Panc1 (cell line): Measurements from ENCODE around the gene HTR4. TPM values are rescaled to one million over a fixed set of nuclear protein-coding genes. Genes with fewer than 3 reads are reported as not detected.

Experiments
- ATAC-seq: fragments of 200-7000 bp; cut with Tn5 transposase; 2 replicates; pipeline ENCODE4 v1.9.1; 2020; ENCODE audit warnings: mild to moderate bottlenecking, moderate library complexity
- BruUV-seq: library from RNA; stranded (reverse); fragments of 400-500 nt; replicated peaks from 2 replicates; lab custom pipeline; 2021; lab: Mats Ljungman, UMichigan
- CTCF ChIA-PET: fragments of 300-600 bp; sonication (Branson Sonifier 250); formaldehyde crosslinking; loops from one replicate; lab custom pipeline; 2022; ENCODE audit warnings: antibody characterized with exemption; lab: Charles Lee
- POLR2A ChIA-PET: fragments of 300-600 bp; sonication (Branson Sonifier 250); formaldehyde crosslinking; loops from one replicate; lab custom pipeline; 2022; ENCODE audit warnings: antibody characterized with exemption; lab: Charles Lee
- DNase-seq: peaks from one replicate; pipeline ENCODE4 v3.0.0-alpha.2; 2010; ENCODE audit warnings: low read depth, low spot score
- H3K27ac ChIP-seq: 2 replicates; pipeline ENCODE4 v1.5.1; 2011; ENCODE audit warnings: mild to moderate bottlenecking, low read length, inconsistent platforms
- H3K27me3 ChIP-seq: fragments of 200-500 bp; sonication (Bioruptor generic); 2 replicates; pipeline ENCODE4 v1.6.0; 2014; ENCODE audit warnings: low read length, inconsistent platforms; ENCODE audit not compliant: control insufficient read depth, insufficient read depth
- H3K36me3 ChIP-seq: fragments of 200-500 bp; sonication (Bioruptor generic); 2 replicates; pipeline ENCODE4 v1.5.1; 2014; ENCODE audit warnings: inconsistent platforms, mild to moderate bottlenecking, low read length, moderate library complexity; ENCODE audit not compliant: control insufficient read depth, insufficient read depth
- H3K4me1 ChIP-seq: 2 replicates; pipeline ENCODE4 v1.5.1; 2011; ENCODE audit warnings: inconsistent platforms, mild to moderate bottlenecking, low read length, moderate library complexity; ENCODE audit not compliant: control insufficient read depth, insufficient read depth
- H3K4me3 ChIP-seq, 2 experiments: 2 replicates each; pipeline ENCODE4 v1.5.1; 2011 to 2012; ENCODE audit warnings: low read depth in 2 of 2, low read length in 2 of 2, mild to moderate bottlenecking in 2 of 2, inconsistent platforms in 1 of 2, moderate library complexity in 1 of 2
- H3K9me3 ChIP-seq: fragments of 200-500 bp; sonication (Bioruptor generic); 2 replicates; pipeline ENCODE4 v1.5.1; 2014; ENCODE audit warnings: low read depth, mild to moderate bottlenecking, inconsistent platforms, low read length, moderate library complexity; ENCODE audit not compliant: control insufficient read depth, insufficient read depth
- POLR2AphosphoS5 ChIP-seq: IDR thresholded peaks from 2 replicates; pipeline ENCODE4 v1.6.1; 2012; ENCODE audit warnings: mild to moderate bottlenecking, low read depth, low read length, moderate library complexity
- SIN3A ChIP-seq: IDR thresholded peaks from 2 replicates; pipeline ENCODE4 v1.6.1; 2012; ENCODE audit warnings: low read depth, mild to moderate bottlenecking, low read length, moderate library complexity, borderline replicate concordance; ENCODE audit not compliant: insufficient read depth
- TCF7L2 ChIP-seq: IDR thresholded peaks from 2 replicates; pipeline ENCODE4 v1.6.1; 2011; ENCODE audit warnings: mild to moderate bottlenecking, low read depth, low read length, inconsistent platforms
- in situ Hi-C: cut with HindIII; loops from 2 replicates; pipeline ENCODE4 v1.10.0; 2016; ENCODE audit warnings: low sequenced_read_pairs, low pct_unique_long_range_greater_than_20kb
- intact Hi-C: fragments of 100-400 bp; cut with micrococcal nuclease; formaldehyde crosslinking; loops from one replicate; pipeline ENCODE4 v1.10.0; 2022; ENCODE audit not compliant: unreplicated experiment
- total RNA-seq: library from RNA; stranded (reverse); gene quantifications from one replicate; pipeline ENCODE4 v1.2.1, GENCODE V29; 2021; ENCODE audit not compliant: unreplicated experiment
- TF ChIP-seq, protein P1 (sequence below), 2 experiments: IDR thresholded peaks; 2 replicates each; pipeline ENCODE4 v1.6.1; 2011 to 2012; ENCODE audit warnings: low read depth in 2 of 2, control low read depth in 1 of 2, low read length in 1 of 2, mild to moderate bottlenecking in 1 of 2, moderate library complexity in 1 of 2; ENCODE audit not compliant: insufficient read depth in 1 of 2
- TF ChIP-seq, protein P2 (sequence below): fragments of 450-650 bp; IDR thresholded peaks from 2 replicates; pipeline ENCODE4 v1.5.1; 2017; ENCODE audit warnings: mild to moderate bottlenecking

Gene HTR4
- total RNA-seq, 1 experiment from 2014 or later: not detected

DNA sequence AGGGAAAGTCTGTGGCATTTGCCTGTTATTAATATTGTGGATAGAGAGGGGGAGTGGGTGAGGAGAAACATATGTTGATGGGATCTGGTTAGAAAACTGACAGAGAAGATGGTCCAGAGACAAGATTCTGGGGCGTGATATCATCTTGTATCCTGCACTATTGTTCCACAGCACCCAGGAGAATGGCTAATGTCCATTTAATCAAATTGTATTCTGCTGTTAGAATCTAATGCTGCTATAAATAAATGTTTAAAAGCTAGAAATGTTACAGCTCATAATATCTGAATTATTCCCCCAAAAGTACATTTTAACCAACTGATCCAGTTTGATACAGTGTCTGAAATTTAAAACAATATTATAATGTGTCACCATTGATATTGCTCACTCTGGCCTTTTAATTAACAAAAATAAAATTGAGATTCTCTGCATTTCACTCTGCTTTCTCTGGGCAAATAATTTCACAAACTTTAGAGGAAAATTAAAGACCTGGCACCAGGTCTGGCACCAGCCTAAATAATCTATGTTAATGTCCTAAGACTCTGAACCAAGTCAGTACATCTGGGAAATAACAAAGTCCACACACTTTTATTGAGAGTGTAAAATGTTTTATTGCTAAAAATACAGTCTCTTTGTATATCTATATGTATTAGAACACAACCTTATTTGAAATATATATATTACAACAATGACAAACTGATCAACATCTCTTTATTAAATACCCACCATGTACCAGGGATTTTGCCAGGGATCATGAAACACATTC lies 18.8 kb downstream of the HTR4 start:
- no peak for ATAC-seq
- Histone ChIP-seq H3K4me1 (no peaks in the 10 kb centered on the region), H3K36me3 (no peaks in the 10 kb centered on the region), H3K27ac (no peak overlapping the region), H3K4me3 (no peak overlapping the region), H3K9me3 (no peaks in the 10 kb centered on the region), H3K27me3 (no peaks in the 10 kb centered on the region; the same call in 1 of the 2 replicates)
- intact Hi-C loops: no loop called here
- no peak for DNase-seq
- TF ChIP-seq, protein P1, sequence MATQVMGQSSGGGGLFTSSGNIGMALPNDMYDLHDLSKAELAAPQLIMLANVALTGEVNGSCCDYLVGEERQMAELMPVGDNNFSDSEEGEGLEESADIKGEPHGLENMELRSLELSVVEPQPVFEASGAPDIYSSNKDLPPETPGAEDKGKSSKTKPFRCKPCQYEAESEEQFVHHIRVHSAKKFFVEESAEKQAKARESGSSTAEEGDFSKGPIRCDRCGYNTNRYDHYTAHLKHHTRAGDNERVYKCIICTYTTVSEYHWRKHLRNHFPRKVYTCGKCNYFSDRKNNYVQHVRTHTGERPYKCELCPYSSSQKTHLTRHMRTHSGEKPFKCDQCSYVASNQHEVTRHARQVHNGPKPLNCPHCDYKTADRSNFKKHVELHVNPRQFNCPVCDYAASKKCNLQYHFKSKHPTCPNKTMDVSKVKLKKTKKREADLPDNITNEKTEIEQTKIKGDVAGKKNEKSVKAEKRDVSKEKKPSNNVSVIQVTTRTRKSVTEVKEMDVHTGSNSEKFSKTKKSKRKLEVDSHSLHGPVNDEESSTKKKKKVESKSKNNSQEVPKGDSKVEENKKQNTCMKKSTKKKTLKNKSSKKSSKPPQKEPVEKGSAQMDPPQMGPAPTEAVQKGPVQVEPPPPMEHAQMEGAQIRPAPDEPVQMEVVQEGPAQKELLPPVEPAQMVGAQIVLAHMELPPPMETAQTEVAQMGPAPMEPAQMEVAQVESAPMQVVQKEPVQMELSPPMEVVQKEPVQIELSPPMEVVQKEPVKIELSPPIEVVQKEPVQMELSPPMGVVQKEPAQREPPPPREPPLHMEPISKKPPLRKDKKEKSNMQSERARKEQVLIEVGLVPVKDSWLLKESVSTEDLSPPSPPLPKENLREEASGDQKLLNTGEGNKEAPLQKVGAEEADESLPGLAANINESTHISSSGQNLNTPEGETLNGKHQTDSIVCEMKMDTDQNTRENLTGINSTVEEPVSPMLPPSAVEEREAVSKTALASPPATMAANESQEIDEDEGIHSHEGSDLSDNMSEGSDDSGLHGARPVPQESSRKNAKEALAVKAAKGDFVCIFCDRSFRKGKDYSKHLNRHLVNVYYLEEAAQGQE (IDR thresholded peaks at IDR 0.05; ENCODE audit: insufficient read depth in 1 of 2, low read depth in 2 of 2, low read length in 1 of 2): no peak
- TF ChIP-seq, protein P2, sequence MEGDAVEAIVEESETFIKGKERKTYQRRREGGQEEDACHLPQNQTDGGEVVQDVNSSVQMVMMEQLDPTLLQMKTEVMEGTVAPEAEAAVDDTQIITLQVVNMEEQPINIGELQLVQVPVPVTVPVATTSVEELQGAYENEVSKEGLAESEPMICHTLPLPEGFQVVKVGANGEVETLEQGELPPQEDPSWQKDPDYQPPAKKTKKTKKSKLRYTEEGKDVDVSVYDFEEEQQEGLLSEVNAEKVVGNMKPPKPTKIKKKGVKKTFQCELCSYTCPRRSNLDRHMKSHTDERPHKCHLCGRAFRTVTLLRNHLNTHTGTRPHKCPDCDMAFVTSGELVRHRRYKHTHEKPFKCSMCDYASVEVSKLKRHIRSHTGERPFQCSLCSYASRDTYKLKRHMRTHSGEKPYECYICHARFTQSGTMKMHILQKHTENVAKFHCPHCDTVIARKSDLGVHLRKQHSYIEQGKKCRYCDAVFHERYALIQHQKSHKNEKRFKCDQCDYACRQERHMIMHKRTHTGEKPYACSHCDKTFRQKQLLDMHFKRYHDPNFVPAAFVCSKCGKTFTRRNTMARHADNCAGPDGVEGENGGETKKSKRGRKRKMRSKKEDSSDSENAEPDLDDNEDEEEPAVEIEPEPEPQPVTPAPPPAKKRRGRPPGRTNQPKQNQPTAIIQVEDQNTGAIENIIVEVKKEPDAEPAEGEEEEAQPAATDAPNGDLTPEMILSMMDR: no peak
- no peak for TF ChIP-seq TCF7L2
- no peak for TF ChIP-seq POLR2AphosphoS5
- no peak for TF ChIP-seq SIN3A
- in situ Hi-C loops: no loop called here
- no TSS peak for BruUV-seq
- CTCF ChIA-PET: no interaction called here
- POLR2A ChIA-PET: no interaction called here

DNA sequence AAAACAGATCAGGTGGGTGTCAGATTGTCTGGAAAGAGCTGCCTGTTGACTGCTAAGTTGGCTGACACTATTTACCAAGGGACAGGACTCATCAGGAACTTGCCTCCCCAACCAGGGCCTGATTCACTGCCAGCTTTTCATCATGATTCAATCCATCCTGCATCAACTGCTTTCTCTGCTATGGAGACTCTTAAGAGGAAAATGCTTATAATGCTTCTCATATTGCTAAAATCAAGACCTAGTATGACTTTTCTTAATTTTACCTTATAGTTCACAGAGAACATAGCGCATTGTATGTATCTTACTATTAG lies 21.3 kb downstream of the HTR4 start:
- TF ChIP-seq SIN3A: no peak
- no peaks in the 10 kb centered on the region for H3K9me3 ChIP-seq
- H3K4me3 ChIP-seq: no peak overlapping the region
- H3K4me1 ChIP-seq: no peaks in the 10 kb centered on the region
- no peak overlapping the region for H3K27ac ChIP-seq
- in situ Hi-C loops (no loop called here), intact Hi-C loops (no loop called here)
- no peaks in the 10 kb centered on the region; the same call in 1 of the 2 replicates for H3K27me3 ChIP-seq
- ATAC-seq (no peak), DNase-seq (no peak)
- no peaks in the 10 kb centered on the region for H3K36me3 ChIP-seq
- ChIA-PET POLR2A (no interaction called here), CTCF (no interaction called here)
- no TSS peak for BruUV-seq
